ENCODE data around the gene TAAR5. TPM values are rescaled to one million over a fixed set of nuclear protein-coding genes. Genes with fewer than 3 reads are reported as not detected.

TAAR5 gene
- total and polyA plus RNA-seq, 8 donors, result not detected

GRCh38 chr6:132552372-132552771, 37.2 kb downstream of the TAAR5 start, which contains the start of gene TAAR8:
TAAR8 (plus strand) TSS chr6:132552672; CDS start chr6:132552693, 21 bp downstream.
- DNase-seq, result no peak
- H3K9me3 ChIP-seq, result no peaks in the 10 kb centered on the region
- no peak within 1 kb of the TSS for H3K27ac ChIP-seq
- H3K27me3 ChIP-seq, result no peaks in the 10 kb centered on the region
- intact Hi-C loops (cut with DNase I; ENCODE audit: low total_unique reads), result no loop called here
- H3K36me3 ChIP-seq, result no peaks in the 10 kb centered on the region
- TF ChIP-seq POLR2A (IDR thresholded peaks at IDR 0.05) (no peak), CTCF (IDR thresholded peaks at IDR 0.05) (no peak), POLR2AphosphoS5 (IDR thresholded peaks at IDR 0.05) (no peak), EP300 (IDR thresholded peaks at IDR 0.05) (no peak)
- no peaks in the 10 kb centered on the region for H3K4me1 ChIP-seq
- WGBS, 5 donors, result 91 to 98% (median 92%) methylated on average over 2 of the region's 2 CpGs
- H3K4me3 ChIP-seq, result no peak within 1 kb of the TSS

DNA sequence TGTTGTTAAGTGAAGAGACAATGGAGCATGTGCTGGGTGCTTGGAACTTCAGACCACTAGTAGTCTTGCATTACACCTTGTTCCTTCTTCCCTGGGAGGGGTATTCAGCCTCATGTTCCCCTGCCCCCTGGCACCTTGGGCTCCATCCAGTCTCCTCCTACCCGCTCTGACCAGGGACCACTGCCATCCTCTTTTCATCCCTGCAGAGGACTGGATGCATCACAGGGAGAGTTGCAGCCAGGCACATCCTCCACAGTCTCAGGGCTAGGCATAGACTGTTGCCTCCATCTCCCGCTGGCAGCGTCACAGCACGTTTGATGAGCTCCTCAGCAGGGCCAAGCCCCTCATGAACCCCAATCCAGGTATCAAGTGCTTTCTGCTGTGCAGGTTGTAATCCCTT, 38.3 kb downstream of the TAAR5 start:
- Histone ChIP-seq H3K36me3 (no peaks in the 10 kb centered on the region), H3K4me3 (no peak overlapping the region), H3K9me3 (no peaks in the 10 kb centered on the region), H3K27me3 (no peaks in the 10 kb centered on the region), H3K4me1 (no peaks in the 10 kb centered on the region), H3K27ac (no peak overlapping the region)
- no peak for DNase-seq
- intact Hi-C loops (cut with DNase I; ENCODE audit: low total_unique reads), result no loop called here
- WGBS, 5 donors, result 76 to 94% (median 85%) methylated on average over 3 to 4 of the region's 4 CpGs
- TF ChIP-seq POLR2AphosphoS5 (IDR thresholded peaks at IDR 0.05) (no peak), CTCF (IDR thresholded peaks at IDR 0.05) (no peak), EP300 (IDR thresholded peaks at IDR 0.05) (no peak), POLR2A (IDR thresholded peaks at IDR 0.05) (no peak)

GRCh38 chr6:132548746-132549463, 40.6 kb downstream of the TAAR5 start:
- no peak for DNase-seq
- no peaks in the 10 kb centered on the region for H3K9me3 ChIP-seq
- no peaks in the 10 kb centered on the region for H3K4me1 ChIP-seq
- WGBS, 5 donors, result 92 to 99% (median 94%) methylated on average over 4 of the region's 4 CpGs
- TF ChIP-seq EP300 (IDR thresholded peaks at IDR 0.05), result no peak
- no peak for TF ChIP-seq POLR2A (IDR thresholded peaks at IDR 0.05)
- TF ChIP-seq CTCF (IDR thresholded peaks at IDR 0.05), result no peak
- no peak for TF ChIP-seq POLR2AphosphoS5 (IDR thresholded peaks at IDR 0.05)
- no peak overlapping the region for H3K27ac ChIP-seq
- no peaks in the 10 kb centered on the region for H3K27me3 ChIP-seq
- intact Hi-C loops (cut with DNase I; ENCODE audit: low total_unique reads), result no loop called here
- H3K4me3 ChIP-seq, result no peak overlapping the region
- no peaks in the 10 kb centered on the region for H3K36me3 ChIP-seq

GRCh38 chr6:132544826-132545225, 44.7 kb downstream of the TAAR5 start:
- no peaks in the 10 kb centered on the region for H3K36me3 ChIP-seq
- no peak overlapping the region for H3K4me3 ChIP-seq
- intact Hi-C loops (cut with DNase I; ENCODE audit: low total_unique reads), result no loop called here
- no peaks in the 10 kb centered on the region for H3K27me3 ChIP-seq
- H3K4me1 ChIP-seq, result no peaks in the 10 kb centered on the region
- DNase-seq, result no peak
- no peak overlapping the region for H3K27ac ChIP-seq
- TF ChIP-seq POLR2A (IDR thresholded peaks at IDR 0.05) (no peak), POLR2AphosphoS5 (IDR thresholded peaks at IDR 0.05) (no peak)
- no peaks in the 10 kb centered on the region for H3K9me3 ChIP-seq

Small RNA genes within 50 kb of the gene (small RNA-seq; reads per million reads assigned to genes)
- gene TAAR7P, result 0 reads per million in 4 donors

Other genes with a start within 250 kb of the TAAR5 start
- 10 to 100 TPM in 2 of 5 donors, 1 to 10 TPM in 3; 2.2 to 16.9 (median 4.5) TPM for gene MOXD1, start 188.3 kb downstream of the TAAR5 start, total RNA-seq
- 10 to 100 TPM in 1 of 3 donors, 1 to 10 TPM in 2; 2.1 to 14.8 (median 3.4) TPM for gene MOXD1, start 188.3 kb downstream of the TAAR5 start, polyA plus RNA-seq
- 10 to 100 TPM; 29.8 to 39.3 (median 31.5) TPM for gene STX7, start 76.6 kb downstream of the TAAR5 start, total RNA-seq
- 10 to 100 TPM in 2 of 3 donors, 1 to 10 TPM in 1; 8.6 to 22.9 (median 17.7) TPM for gene STX7, start 76.6 kb downstream of the TAAR5 start, polyA plus RNA-seq
- not detected for gene TAAR9, start 51.5 kb downstream of the TAAR5 start, total RNA-seq
- gene TAAR9, start 51.5 kb downstream of the TAAR5 start, polyA plus RNA-seq, result not detected
- not detected for gene TAAR8, start 37.1 kb downstream of the TAAR5 start, total RNA-seq
- gene TAAR8, start 37.1 kb downstream of the TAAR5 start, polyA plus RNA-seq, result not detected
- gene TAAR6, start 19.4 kb downstream of the TAAR5 start, total RNA-seq, result not detected
- not detected for gene TAAR6, start 19.4 kb downstream of the TAAR5 start, polyA plus RNA-seq
- not detected for gene TAAR2, start 34.5 kb upstream of the TAAR5 start, total RNA-seq
- not detected for gene TAAR2, start 34.5 kb upstream of the TAAR5 start, polyA plus RNA-seq
- gene TAAR1, start 69.4 kb upstream of the TAAR5 start, total RNA-seq, result 1 to 10 TPM in 1 of 5 donors, not detected in 4; 2.8 TPM
- not detected for gene TAAR1, start 69.4 kb upstream of the TAAR5 start, polyA plus RNA-seq
- 10 to 100 TPM in 1 of 5 donors, 1 to 10 TPM in 3, not detected in 1; 2.3 to 52.2 (median 3.3) TPM for gene VNN1, start 124.3 kb upstream of the TAAR5 start, total RNA-seq
- gene VNN1, start 124.3 kb upstream of the TAAR5 start, polyA plus RNA-seq, result 1 to 10 TPM; 1.1 to 1.4 (median 1.2) TPM
- gene VNN2, start 168.2 kb upstream of the TAAR5 start, total RNA-seq, result 1 to 10 TPM in 3 of 5 donors, under 1 TPM in 1, not detected in 1; 0.45 to 9.5 (median 3.3) TPM
- gene VNN2, start 168.2 kb upstream of the TAAR5 start, polyA plus RNA-seq, result 1 to 10 TPM; 1.4 to 6.1 (median 3.7) TPM
- 10 to 100 TPM in 4 of 5 donors, under 1 TPM in 1; 0.29 to 31.2 (median 19.6) TPM for gene SLC18B1, start 208.9 kb upstream of the TAAR5 start, total RNA-seq
- gene SLC18B1, start 208.9 kb upstream of the TAAR5 start, polyA plus RNA-seq, result 1 to 10 TPM; 4.3 to 9.8 (median 5.3) TPM
- 1,000 to 10,000 TPM in 1 of 5 donors, 100 to 1,000 TPM in 4; 256 to 1,823 (median 908) TPM for gene RPS12, start 224.8 kb upstream of the TAAR5 start, total RNA-seq
- 1,000 to 10,000 TPM; 3,295 to 4,053 (median 3,686) TPM for gene RPS12, start 224.8 kb upstream of the TAAR5 start, polyA plus RNA-seq